ENCODE results near the gene ELOB.
"Not testable (repeated sequence)": the region's sequence is repeated elsewhere in the genome, so short reads cannot be mapped to it uniquely, and the experiment has no call there.

Gene ELOB

GRCh38 chr16:2743007-2743810, 33.9 kb downstream of the ELOB start:
- no peak for DNase-seq

GRCh38 chr16:2742323-2743006, 34.6 kb downstream of the ELOB start:
- DNase-seq: no peak

GRCh38 chr16:2741168-2741567, 35.9 kb downstream of the ELOB start:
- no peak for DNase-seq

- no peak for DNase-seq
These were observed 36.6 kb downstream of the ELOB start for GRCh38 chr16:2740476-2740875.

- DNase-seq: no peak
These were observed 37.3 kb downstream of the ELOB start for GRCh38 chr16:2739625-2740430.

- DNase-seq: no peak
These were observed 38.5 kb downstream of the ELOB start for GRCh38 chr16:2738615-2739014.

GRCh38 chr16:2737895-2738418, 39.1 kb downstream of the ELOB start:
- DNase-seq: no peak

GRCh38 chr16:2737238-2737605, 39.9 kb downstream of the ELOB start:
- no peak for DNase-seq

- no peak for DNase-seq
These were observed 40.4 kb downstream of the ELOB start for GRCh38 chr16:2736476-2737237.

GRCh38 chr16:2734844-2735515, 42.1 kb downstream of the ELOB start:
- DNase-seq: no peak

GRCh38 chr16:2728034-2728433, 49.0 kb downstream of the ELOB start:
- DNase-seq: no peak

GRCh38 chr16:2726923-2727322, 50.2 kb downstream of the ELOB start:
- no peak for DNase-seq

- DNase-seq: no peak
These were observed 52.2 kb downstream of the ELOB start for GRCh38 chr16:2724816-2725348.

- no peak for DNase-seq
These were observed 52.9 kb downstream of the ELOB start for GRCh38 chr16:2724088-2724676.

GRCh38 chr16:2721634-2722173, 55.4 kb downstream of the ELOB start:
- not testable (repeated sequence) for DNase-seq

All from NCI-H2227 treated with DMSO at 0.1 percent for 48 hours (cell line).